Uterus (tissue), 4 donors: ENCODE results near the gene ST6GALNAC5. TPM values are rescaled to one million over a fixed set of nuclear protein-coding genes. Genes with fewer than 3 reads are reported as not detected.

ENCODE experiments used
- DNase-seq, 2 donors: peaks; one replicate each; pipeline ENCODE4 v3.0.0-alpha.2; 2019 to 2020
- H3K27ac ChIP-seq, 2 donors: fragments of 200-600 bp; sonication (generic); 1 replicate in 1 of 2; 2 replicates in 1 of 2; pipeline ENCODE4 v1.5.1; 2016 to 2018
- H3K27me3 ChIP-seq, 2 donors: fragments of 200-600 bp; sonication (generic); one replicate each; pipeline ENCODE4 v1.5.1; 2018 to 2019; ENCODE audit warnings: control low read depth in 1 of 2
- H3K36me3 ChIP-seq, 2 donors: fragments of 200-600 bp; sonication (generic); one replicate each; pipeline ENCODE4 v1.5.1; 2019; ENCODE audit warnings: control low read depth in 1 of 2
- H3K4me1 ChIP-seq, 2 donors: fragments of 200-600 bp; sonication (generic); one replicate each; pipeline ENCODE4 v1.5.1; 2018 to 2019; ENCODE audit warnings: control low read depth in 1 of 2
- H3K4me3 ChIP-seq, 2 donors: fragments of 200-600 bp; sonication (generic); 1 replicate in 1 of 2; 2 replicates in 1 of 2; pipeline ENCODE4 v1.5.1; 2018 to 2019; ENCODE audit warnings: mild to moderate bottlenecking in 1 of 2
- H3K9me3 ChIP-seq, 2 donors: fragments of 200-600 bp; sonication (generic); one replicate each; pipeline ENCODE4 v1.5.1; 2019; ENCODE audit warnings: control low read depth in 1 of 2
- POLR2A ChIP-seq, 2 donors: fragments of 450-650 bp; IDR thresholded peaks; one replicate each; pipeline ENCODE4 v1.6.1; 2016; ENCODE audit warnings: antibody characterized with exemption in 2 of 2, mild to moderate bottlenecking in 1 of 2, moderate library complexity in 1 of 2
- intact Hi-C: fragments of 100-400 bp; cut with DNase I; formaldehyde crosslinking; loops from one replicate; pipeline ENCODE4 v1.15.1; 2023; ENCODE audit warnings: low total_unique reads
- total RNA-seq, 4 donors: library from RNA; depleted of rRNA in 3 of 4; stranded (reverse); fragments of >200 nt in 3 of 4; gene quantifications; one replicate each; pipeline versions ENCODE4 v1.1.0 to v1.2.4, GENCODE V29; 2014 to 2023
- TF ChIP-seq, protein P1 (sequence below), 4 experiments: fragments of 200-600 bp in 2 of 4; fragments of 450-650 bp in 2 of 4; sonication (generic) in 2 of 4; IDR thresholded peaks; one replicate each; pipeline ENCODE4 v1.5.1; 2016 to 2019; ENCODE audit warnings: antibody characterized with exemption in 4 of 4, mild to moderate bottlenecking in 2 of 4, moderate library complexity in 1 of 4
- donor health status: DM: yes; HTN: yes; CAD: no.

The ST6GALNAC5 gene
- total RNA-seq, 4 donors from 2014 or later: 1.4 to 6.4 TPM; not detected in 2

- no peaks in the 10 kb centered on the region for H3K27me3 ChIP-seq
- intact Hi-C loops: no loop called here
- no peak overlapping the region for H3K27ac ChIP-seq
- no peak for TF ChIP-seq POLR2A (IDR thresholded peaks at IDR 0.05)
- TF ChIP-seq, protein P1, sequence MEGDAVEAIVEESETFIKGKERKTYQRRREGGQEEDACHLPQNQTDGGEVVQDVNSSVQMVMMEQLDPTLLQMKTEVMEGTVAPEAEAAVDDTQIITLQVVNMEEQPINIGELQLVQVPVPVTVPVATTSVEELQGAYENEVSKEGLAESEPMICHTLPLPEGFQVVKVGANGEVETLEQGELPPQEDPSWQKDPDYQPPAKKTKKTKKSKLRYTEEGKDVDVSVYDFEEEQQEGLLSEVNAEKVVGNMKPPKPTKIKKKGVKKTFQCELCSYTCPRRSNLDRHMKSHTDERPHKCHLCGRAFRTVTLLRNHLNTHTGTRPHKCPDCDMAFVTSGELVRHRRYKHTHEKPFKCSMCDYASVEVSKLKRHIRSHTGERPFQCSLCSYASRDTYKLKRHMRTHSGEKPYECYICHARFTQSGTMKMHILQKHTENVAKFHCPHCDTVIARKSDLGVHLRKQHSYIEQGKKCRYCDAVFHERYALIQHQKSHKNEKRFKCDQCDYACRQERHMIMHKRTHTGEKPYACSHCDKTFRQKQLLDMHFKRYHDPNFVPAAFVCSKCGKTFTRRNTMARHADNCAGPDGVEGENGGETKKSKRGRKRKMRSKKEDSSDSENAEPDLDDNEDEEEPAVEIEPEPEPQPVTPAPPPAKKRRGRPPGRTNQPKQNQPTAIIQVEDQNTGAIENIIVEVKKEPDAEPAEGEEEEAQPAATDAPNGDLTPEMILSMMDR (IDR thresholded peaks at IDR 0.05): no peak
- H3K4me1 ChIP-seq: no peaks in the 10 kb centered on the region
- no peaks in the 10 kb centered on the region for H3K36me3 ChIP-seq
- no peaks in the 10 kb centered on the region for H3K9me3 ChIP-seq
- DNase-seq: no peak
- H3K4me3 ChIP-seq: no peak overlapping the region
Observed at GRCh38 chr1:76909311-76909710, 42.0 kb downstream of the ST6GALNAC5 start.

GRCh38 chr1:76919085-76919484 lies 51.8 kb downstream of the ST6GALNAC5 start:
- DNase-seq: no peak
- Histone ChIP-seq H3K4me1 (no peaks in the 10 kb centered on the region), H3K27me3 (no peaks in the 10 kb centered on the region), H3K27ac (no peak overlapping the region), H3K4me3 (no peak overlapping the region), H3K9me3 (no peaks in the 10 kb centered on the region), H3K36me3 (no peaks in the 10 kb centered on the region)
- intact Hi-C loops: no loop called here
- TF ChIP-seq, protein P1 (IDR thresholded peaks at IDR 0.05): no peak
- TF ChIP-seq POLR2A (IDR thresholded peaks at IDR 0.05): no peak

DNA sequence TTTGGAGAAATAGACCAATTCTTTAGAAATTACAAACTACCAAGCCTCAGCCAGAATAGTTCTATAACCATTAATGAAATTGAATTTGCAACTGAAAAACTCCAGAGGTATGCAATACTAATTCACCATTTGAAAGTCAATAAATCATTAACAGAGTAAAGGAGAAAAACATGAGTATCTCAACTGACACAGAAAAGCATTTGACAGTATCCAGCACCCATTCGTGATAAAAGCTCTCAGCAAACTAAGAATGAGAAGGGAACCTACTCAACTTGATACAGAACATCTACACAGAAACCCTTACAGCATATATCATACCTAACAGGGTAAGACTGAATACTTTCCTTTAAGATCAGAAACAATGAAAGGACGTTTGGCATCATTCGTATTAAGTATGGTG lies 54.3 kb downstream of the ST6GALNAC5 start:
- no peak for DNase-seq
- no peaks in the 10 kb centered on the region for H3K4me1 ChIP-seq
- intact Hi-C loops: no loop called here

GRCh38 chr1:76925825-76926224 lies 58.5 kb downstream of the ST6GALNAC5 start:
- DNase-seq: no peak
- intact Hi-C loops: no loop called here
- H3K4me1 ChIP-seq: no peaks in the 10 kb centered on the region
- no peaks in the 10 kb centered on the region for H3K36me3 ChIP-seq
- TF ChIP-seq, protein P1 (IDR thresholded peaks at IDR 0.05): no peak
- TF ChIP-seq POLR2A (IDR thresholded peaks at IDR 0.05): no peak
- no peaks in the 10 kb centered on the region for H3K9me3 ChIP-seq
- H3K27me3 ChIP-seq: no peaks in the 10 kb centered on the region
- H3K27ac ChIP-seq: no peak overlapping the region
- H3K4me3 ChIP-seq: no peak overlapping the region

More for the DNA sequence above, 54.3 kb downstream of the ST6GALNAC5 start:
- Histone ChIP-seq H3K36me3 (no peaks in the 10 kb centered on the region), H3K9me3 (no peaks in the 10 kb centered on the region), H3K27me3 (no peaks in the 10 kb centered on the region), H3K4me3 (no peak overlapping the region), H3K27ac (no peak overlapping the region)
- TF ChIP-seq, protein P1 (IDR thresholded peaks at IDR 0.05): no peak
- TF ChIP-seq POLR2A (IDR thresholded peaks at IDR 0.05): no peak

GRCh38 chr1:76928522-76928921 lies 61.2 kb downstream of the ST6GALNAC5 start:
- Histone ChIP-seq H3K4me1 (no peaks in the 10 kb centered on the region), H3K9me3 (no peaks in the 10 kb centered on the region), H3K27ac (no peak overlapping the region), H3K27me3 (no peaks in the 10 kb centered on the region), H3K4me3 (no peak overlapping the region), H3K36me3 (no peaks in the 10 kb centered on the region)
- DNase-seq: no peak
- intact Hi-C loops: no loop called here
- TF ChIP-seq, protein P1 (IDR thresholded peaks at IDR 0.05): no peak
- no peak for TF ChIP-seq POLR2A (IDR thresholded peaks at IDR 0.05)
